NCI-H2227 treated with DMSO at 0.1 percent for 48 hours (cell line): ENCODE data around the gene COL4A2.

ENCODE experiments used
- DNase-seq: peaks from one replicate; lab custom pipeline; 2025; lab: John Stamatoyannopoulos, UW

The COL4A2 gene

GRCh38 chr13:110455444-110455843, 148.4 kb downstream of the COL4A2 start:
- DNase-seq: no peak

DNA sequence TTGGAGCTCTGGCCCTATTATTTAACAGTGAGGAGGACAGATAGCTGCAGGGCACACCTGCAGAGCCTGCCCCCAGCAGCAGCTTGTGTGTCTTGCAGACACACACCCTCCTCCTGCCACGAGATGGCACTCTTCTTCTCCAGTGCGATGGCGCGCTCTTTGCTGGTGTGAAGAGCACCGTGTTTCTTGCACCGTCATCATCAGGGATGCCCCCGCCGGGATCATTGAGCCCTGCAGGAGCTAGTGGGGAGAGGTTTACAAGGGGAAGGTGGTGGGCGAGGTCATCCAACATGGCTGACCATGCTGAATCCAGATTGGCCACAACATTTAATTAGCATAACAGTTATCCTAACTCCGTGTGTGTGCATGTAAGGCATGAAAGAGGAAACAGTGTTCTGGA, 148.9 kb downstream of the COL4A2 start:
- peak; percentile 3 for DNase-seq

DNA sequence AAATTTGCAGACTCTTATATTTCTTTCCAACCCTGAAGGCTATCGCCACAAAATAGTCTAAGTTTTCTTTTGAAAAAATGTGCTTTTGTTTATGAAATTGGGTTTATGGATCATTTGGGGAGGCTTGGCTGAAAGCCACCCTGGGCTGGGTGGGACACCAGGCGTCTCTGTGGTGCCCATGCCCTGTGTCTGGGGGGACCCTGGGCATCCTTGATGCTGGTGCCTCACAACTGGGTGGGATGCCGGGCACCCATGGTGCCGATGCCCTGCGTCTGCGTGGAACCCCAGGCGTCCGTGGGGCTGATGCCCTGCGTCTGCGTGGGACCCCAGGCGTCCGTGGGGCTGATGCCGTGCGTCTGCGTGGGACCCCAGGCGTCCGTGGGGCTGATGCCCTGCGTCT, 149.5 kb downstream of the COL4A2 start:
- DNase-seq: no peak

DNA sequence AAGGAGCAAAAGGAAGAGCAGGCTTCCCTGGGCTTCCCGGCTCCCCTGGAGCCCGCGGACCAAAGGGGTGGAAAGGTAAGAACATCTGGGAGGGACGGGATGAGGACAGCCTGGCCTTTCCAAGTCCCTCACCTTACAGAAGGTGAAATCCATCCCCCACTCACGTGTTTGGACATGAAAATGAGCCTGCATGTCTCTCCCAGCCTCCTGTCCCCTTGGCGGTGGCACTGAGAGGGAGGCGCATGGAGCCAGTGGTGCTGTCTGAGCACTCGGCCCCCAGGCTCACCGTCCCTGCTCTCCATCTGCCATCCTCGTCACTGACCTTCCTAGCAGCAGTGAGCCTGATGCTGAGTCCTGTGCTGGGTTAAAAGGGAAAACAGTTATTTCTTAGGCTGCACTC, 150.3 kb downstream of the COL4A2 start:
- no peak for DNase-seq

DNA sequence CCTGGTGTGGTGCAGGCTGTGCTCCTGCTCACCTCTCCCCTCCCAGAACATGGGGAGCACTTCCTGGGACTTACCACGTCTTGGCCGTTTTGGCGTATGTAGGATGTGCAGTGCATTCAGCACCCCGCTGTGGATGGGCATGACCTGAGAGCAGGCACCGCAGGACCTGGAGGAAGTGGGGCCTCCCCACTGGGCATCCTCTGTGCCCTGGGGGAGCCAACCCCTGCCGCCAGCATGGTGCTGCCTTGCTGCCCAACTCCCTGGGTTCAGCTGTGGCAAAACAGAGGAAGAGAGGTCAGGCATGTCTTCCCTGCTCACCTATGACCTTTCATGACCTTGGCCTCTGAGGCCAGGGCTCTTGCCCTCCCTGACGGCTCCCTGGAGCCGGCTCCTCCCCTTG, 150.9 kb downstream of the COL4A2 start:
- no peak for DNase-seq

GRCh38 chr13:110458594-110459365, 151.7 kb downstream of the COL4A2 start:
- no peak for DNase-seq

- DNase-seq: no peak
These were observed 155.0 kb downstream of the COL4A2 start for GRCh38 chr13:110462091-110462490.

DNA sequence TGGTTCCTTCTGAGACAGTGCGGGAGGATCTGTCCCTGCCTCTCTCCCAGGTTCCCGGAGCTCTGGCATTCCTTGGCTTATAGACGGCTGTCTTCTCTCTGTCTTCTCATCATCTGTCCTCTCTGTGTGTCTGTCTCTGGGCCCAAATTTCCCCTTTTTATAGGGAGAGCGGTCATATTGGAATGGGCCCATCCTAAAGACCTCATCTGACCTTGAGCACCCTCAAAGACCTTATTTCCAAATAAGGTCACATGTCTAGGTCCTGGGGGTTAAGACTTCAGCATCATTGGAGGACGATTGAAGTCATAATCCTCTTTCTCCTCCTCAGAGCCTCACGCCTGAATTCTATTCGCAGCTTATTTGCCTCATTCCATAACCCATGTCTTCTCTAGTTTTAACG, 156.1 kb downstream of the COL4A2 start:
- no peak for DNase-seq

- DNase-seq: no peak
These were observed 156.9 kb downstream of the COL4A2 start for GRCh38 chr13:110463871-110464510.

DNA sequence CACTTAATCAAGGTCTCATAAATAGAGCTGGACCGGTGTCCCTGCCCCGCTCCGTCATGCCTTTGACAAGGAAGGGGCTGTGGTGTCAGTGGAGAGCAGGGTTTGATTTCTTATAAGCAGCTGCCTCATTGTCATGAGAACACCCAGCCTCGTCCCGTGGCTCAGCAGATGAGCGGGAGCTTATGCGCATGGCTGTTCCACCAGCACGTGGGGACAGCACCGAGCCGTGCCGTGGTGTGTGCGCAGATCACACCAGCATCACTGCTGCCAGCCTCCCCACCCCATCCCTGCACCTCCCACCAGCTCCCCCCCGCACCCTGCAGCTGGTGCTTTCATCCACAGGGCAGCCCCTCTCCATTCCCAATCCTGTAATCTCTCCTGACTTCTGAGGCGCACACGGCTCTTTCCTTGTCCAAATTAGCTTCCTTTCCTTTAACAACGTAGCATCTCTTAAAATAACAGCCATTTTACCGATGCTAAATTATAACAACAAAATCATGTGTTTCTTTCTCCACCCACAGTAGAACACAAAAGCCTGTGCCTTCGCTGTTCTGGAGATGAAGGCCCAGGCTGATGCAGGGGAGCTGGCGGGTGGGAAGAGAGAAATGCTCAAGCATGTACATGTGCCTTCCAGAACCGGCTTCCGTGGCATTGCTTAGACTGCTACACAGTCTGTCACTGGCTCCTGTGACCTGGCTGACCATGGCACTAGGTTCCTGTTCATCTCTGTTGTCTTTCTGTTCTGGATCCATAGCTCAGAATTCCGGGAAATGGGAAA, 157.7 kb downstream of the COL4A2 start:
- DNase-seq: no peak

- DNase-seq: no peak
These were observed 158.6 kb downstream of the COL4A2 start for GRCh38 chr13:110465696-110466095.

GRCh38 chr13:110466266-110466915, 159.3 kb downstream of the COL4A2 start:
- no peak for DNase-seq

DNA sequence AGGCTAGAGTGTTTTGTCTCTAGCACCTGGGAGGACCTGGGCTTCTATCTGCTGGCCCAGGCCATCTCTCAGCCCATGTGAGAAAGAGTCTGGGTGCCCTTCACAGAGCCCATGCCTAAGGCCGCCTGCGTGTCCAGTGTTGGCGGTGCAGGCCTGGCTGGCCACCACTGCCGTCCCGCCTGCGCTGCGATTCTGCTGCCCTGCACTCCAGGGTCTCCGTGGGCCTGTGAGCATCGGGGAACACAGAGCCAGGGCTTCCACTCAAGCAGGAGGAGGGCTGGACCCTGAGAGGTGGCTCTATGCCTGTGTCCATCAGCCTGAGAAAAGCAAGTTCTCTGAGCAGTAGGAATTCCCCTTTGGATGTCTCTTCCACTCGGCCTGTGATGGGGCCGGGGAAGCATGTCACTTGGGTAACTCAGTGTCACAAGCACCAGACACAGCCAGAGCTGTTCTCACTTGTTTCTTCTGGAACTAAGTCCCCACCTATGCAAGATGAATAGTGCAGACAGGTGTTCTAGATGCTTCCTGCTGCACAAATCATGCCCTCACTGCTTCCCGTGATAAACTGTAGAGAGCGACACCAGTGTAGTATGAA, 160.5 kb downstream of the COL4A2 start:
- DNase-seq: no peak

DNA sequence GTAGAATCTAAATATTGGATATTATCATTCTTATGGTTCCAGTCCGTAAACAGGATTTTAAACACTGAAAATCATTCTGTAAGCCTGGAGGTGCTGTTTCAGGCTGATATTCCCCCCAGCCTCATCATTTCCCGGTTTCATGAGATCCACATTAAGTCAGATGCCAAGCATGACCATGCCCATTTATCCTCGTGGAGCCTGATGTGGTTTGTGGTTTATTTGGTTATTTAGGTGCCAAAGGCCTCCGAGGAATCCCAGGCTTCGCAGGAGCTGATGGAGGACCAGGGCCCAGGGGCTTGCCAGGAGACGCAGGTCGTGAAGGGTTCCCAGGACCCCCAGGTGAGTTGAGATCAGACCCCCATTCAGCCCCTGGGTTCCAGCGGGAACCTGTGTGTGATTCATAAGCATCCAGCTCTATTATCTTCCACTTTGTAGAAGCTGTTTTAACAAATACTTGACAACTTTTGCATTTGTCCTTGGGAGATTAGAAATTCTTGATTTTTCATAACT, 162.0 kb downstream of the COL4A2 start:
- no peak for DNase-seq

DNA sequence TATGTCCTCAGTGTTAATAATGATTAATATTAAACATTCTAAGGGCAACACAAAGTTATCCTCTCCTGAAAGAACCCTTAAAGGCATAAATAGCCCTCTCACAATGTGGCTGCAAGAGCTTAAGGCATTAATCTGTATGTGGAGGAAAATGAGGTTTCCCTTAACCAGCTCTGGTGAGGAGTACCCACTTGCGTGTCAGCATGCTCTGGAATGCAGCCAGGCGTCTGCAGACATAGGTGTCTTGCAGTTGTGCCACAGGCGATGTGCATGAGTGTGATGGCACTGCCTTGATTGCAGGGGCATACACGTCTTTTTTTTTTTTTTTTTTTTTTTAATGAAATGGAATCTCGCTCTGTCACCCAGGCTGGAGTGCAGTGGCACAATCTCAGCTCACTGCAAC, 162.5 kb downstream of the COL4A2 start:
- no peak for DNase-seq

DNA sequence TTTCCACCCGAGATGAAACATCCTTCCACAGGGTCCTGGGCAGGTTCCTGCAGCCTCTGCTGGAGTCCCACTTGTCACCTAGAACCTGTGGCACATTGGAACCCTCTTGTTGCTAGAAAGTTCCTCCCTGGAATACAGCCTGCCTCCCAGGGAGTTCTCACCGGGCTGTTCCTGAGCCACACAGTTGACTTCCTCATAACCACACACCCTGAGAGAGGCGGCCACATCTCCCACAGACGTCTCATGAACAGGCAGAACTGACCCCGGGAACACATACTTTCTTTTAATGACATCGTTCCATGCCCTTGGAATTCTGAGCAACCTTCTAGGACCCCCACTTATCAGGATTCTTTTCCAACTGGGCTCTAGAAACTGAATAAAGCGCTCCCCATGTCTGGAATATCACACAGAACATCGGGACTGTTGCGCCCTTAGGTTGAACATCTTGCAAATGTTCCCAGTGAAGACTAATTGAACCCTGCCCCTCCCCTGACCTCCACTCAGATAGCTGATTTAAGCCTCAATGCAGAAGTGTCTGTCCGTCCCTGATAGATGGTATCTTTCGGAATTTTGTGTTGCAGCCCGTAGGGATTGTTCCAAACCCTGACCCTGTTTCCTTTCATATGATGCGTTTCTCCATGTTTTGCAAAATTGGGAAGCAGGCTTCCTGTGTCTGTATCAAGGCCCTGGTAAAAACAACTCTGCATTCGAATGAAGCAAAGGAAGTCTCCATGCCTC, 163.4 kb downstream of the COL4A2 start:
- no peak for DNase-seq

DNA sequence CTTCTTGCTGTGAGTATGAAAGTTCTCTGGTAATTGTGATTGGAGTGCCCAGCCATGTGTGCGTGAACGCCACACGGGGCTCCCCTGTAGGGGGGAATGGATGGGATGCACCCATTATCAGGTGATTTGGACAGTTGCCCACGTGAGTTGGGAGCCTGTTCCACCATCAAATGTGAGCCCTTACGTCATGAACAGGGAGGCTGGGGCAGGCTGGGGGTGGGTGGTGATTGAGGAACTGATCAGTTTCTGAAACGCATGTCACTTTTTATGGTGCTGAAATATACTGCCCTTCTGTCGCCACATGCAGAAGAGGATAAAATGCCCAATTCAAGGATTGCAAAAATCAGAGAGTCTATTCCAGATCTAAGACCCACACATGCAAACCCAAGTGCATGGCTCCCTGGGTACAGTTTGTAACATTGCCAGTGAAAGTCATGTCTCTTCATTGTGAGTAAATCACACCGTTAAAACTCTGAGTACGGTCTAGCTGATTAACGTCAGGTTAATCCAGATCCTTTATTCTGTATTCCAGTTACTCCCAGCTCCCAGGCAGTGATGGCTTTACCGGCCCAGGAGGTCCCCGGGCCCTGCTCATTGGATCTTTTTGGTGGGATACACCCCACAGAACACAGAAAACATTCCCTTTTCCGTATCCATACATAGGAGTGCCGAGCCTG, 164.2 kb downstream of the COL4A2 start:
- no peak for DNase-seq

DNA sequence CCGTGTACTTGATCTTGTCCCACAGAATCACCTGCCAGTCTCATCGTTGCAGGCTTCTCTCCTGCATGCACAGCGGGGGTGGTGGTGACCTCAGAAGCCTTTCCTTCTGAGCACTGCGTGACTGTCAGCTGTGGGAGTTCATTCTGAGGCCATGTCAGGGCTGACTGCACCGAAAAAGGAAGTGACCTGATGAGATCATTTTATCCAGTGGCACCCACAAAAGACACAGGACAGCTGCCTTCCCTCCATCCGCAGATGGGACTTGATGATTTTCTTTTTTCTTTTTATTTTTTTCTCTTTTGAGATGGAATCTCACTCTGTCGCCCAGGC, 164.7 kb downstream of the COL4A2 start:
- DNase-seq: no peak

GRCh38 chr13:110472904-110473563, 165.9 kb downstream of the COL4A2 start:
- no peak for DNase-seq

- no peak for DNase-seq
These were observed 167.6 kb downstream of the COL4A2 start for GRCh38 chr13:110474713-110475112.
